ENCODE results near the gene ANO4.

GRCh38 chr12:100936661-100937060 is 142.1 kb downstream of the ANO4 start:
- TF ChIP-seq CTCF (IDR thresholded peaks at IDR 0.05; ENCODE audit: low read depth, low read length) = no peak
- TF ChIP-seq POLR2A (IDR thresholded peaks at IDR 0.05; ENCODE audit: extremely low read depth, insufficient read length) = no peak

All from NB4 (cell line).